ENCODE measurements around the gene ZNF473.

The ZNF473 gene

DNA sequence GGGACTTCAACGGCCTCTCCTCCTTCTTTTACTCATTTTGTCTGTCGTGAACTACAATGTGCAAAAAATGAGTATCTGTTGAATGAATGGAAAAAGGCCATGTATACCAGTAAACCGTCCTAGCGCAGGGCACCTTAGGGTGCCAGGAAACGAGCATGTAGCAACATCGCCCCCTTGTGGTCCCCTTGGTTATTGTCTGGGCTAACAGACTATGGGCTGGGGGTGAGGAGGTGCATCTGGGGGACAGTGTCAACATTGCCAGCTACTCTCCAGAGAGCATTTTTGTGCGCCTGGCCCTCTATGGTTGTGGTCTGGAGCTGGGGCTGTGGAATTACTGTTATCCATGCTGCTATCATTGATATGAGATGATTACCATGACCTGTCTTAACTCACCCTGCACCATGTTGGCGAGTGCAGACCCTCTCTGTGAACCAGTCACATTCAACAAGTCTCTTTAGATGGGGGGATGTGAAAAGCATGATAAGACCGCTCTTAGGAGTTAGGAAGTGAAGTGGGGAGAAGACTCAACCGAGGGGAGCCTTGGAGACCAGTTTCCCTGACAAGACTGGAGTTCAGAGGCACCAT is 42.1 kb upstream of the ZNF473 start:
- TF ChIP-seq, protein P1, sequence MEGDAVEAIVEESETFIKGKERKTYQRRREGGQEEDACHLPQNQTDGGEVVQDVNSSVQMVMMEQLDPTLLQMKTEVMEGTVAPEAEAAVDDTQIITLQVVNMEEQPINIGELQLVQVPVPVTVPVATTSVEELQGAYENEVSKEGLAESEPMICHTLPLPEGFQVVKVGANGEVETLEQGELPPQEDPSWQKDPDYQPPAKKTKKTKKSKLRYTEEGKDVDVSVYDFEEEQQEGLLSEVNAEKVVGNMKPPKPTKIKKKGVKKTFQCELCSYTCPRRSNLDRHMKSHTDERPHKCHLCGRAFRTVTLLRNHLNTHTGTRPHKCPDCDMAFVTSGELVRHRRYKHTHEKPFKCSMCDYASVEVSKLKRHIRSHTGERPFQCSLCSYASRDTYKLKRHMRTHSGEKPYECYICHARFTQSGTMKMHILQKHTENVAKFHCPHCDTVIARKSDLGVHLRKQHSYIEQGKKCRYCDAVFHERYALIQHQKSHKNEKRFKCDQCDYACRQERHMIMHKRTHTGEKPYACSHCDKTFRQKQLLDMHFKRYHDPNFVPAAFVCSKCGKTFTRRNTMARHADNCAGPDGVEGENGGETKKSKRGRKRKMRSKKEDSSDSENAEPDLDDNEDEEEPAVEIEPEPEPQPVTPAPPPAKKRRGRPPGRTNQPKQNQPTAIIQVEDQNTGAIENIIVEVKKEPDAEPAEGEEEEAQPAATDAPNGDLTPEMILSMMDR (IDR thresholded peaks at IDR 0.05; ENCODE audit: borderline replicate concordance, control extremely low read depth, extremely low read depth, insufficient read depth, missing control alignments), result peak; percentile 87
- in situ Hi-C loops (cut with MboI; ENCODE audit: low sequenced_read_pairs, unreplicated experiment), result no loop called here
- DNase-seq (ENCODE audit: low spot score), result peak; percentile 84

DNA sequence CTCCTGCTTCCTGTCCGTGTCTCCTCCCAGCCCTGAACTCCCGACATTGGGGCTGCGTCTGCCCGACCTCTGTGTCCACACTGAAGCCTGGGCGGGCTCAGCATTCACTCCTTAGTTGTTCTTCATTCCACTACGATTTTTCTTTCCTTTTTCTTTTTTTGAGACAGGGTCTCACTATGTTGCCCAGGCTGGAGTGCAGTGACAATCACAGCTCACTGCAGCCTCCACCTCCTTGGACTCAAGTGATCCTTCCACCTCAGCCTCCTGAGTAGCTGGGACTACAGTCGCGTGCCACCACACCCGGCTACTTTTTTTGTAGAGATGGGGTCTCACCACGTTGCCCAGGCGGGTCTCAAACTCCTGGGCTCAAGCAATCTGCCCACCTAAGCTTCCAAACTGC is 41.3 kb upstream of the ZNF473 start:
- DNase-seq (ENCODE audit: low spot score), result no peak
- TF ChIP-seq, protein P1 (IDR thresholded peaks at IDR 0.05; ENCODE audit: borderline replicate concordance, control extremely low read depth, extremely low read depth, insufficient read depth, missing control alignments), result no peak
- in situ Hi-C loops (cut with MboI; ENCODE audit: low sequenced_read_pairs, unreplicated experiment), result no loop called here

DNA sequence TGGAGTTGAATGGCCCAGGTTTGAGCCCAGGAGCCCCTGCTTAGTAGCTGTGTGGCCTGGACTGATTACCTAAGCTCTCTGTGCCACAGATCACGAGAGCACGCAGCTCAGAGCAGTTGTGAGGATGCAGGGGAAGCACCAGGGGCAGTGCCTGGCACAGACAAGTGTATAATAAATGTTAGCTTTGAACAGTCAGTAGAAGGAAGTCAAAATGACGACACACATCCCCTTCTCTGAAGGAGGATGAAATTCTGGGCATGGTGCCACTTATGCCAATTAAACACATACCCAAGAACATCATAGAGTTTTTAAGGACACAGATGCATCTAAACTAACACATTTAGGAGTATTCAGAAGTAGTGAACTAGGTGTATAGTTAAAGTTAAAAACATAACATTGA is 39.9 kb upstream of the ZNF473 start:
- in situ Hi-C loops (cut with MboI; ENCODE audit: low sequenced_read_pairs, unreplicated experiment), result no loop called here
- TF ChIP-seq, protein P1 (IDR thresholded peaks at IDR 0.05; ENCODE audit: borderline replicate concordance, control extremely low read depth, extremely low read depth, insufficient read depth, missing control alignments), result no peak
- DNase-seq (ENCODE audit: low spot score), result no peak

DNA sequence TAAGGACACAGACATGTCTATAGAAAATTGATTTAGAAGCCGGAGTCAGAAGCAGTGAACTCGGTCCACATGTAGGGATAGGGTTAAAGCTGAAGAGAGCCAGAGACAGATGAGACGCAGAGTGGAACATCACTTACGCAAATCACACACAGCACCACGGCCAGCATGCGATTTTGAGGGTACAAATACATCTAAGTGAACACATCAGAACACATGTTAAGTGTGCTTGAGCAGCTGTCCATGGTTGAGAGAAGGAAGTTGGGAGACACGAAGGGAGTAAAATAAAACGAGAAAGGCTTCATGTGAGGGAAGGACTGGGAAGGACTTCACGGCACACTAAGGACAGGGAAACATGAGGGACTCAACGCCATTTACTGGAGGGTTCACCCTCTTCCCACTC is 39.5 kb upstream of the ZNF473 start:
- TF ChIP-seq, protein P1 (IDR thresholded peaks at IDR 0.05; ENCODE audit: borderline replicate concordance, control extremely low read depth, extremely low read depth, insufficient read depth, missing control alignments), result no peak
- in situ Hi-C loops (cut with MboI; ENCODE audit: low sequenced_read_pairs, unreplicated experiment), result no loop called here

DNA sequence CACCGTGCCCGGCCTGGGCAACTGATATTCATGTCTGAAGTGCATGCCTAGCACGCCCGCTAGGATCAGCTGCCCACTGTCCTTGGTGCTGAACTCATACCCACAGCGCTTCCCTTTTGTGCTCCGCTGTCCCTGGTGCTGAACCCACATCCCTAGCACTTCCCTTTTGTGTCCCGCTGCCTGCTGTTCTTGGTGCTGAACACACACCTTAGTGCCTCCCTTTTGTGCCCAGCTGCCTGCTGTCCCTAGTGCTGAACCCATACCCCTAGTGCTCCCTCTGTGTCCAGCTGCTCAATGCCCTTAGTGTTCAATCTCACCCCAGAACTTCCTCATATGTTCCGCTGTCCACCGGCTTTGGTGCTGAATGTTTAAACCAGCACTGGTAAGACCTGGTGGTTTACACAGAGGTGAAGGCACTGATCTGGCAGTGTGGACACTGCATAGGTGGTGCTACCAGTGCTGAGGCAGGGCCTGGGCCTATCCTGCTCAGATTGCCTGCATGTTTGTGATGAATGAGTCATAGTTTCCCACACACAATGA is 38.6 kb upstream of the ZNF473 start:
- in situ Hi-C loops (cut with MboI; ENCODE audit: low sequenced_read_pairs, unreplicated experiment), result no loop called here
- TF ChIP-seq, protein P1 (IDR thresholded peaks at IDR 0.05; ENCODE audit: borderline replicate concordance, control extremely low read depth, extremely low read depth, insufficient read depth, missing control alignments), result no peak
- peak; percentile 83 for DNase-seq (ENCODE audit: low spot score)

More for the DNA sequence above, 39.5 kb upstream of the ZNF473 start:
- no peak for DNase-seq (ENCODE audit: low spot score)

DNA sequence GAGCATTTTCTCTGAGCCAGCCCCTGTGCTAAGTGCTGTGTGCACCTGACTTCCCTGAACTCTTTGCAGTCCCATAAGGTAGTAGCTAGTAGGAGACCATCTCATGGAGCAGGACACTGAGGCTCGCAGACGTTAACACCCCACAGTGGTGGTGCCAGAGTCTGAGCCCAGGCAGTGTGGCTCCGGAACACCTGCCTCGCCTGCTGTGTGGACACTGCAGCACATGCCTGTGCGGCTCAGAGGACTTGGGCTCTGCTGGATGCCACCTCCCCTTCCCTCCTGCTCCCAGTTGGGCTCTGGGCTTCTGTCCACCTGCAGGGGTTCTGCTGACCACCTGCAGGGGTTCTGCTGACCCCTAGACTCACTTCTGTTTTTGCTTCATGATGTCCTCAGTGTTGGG is 37.8 kb upstream of the ZNF473 start:
- TF ChIP-seq, protein P1 (IDR thresholded peaks at IDR 0.05; ENCODE audit: borderline replicate concordance, control extremely low read depth, extremely low read depth, insufficient read depth, missing control alignments), result no peak
- in situ Hi-C loops (cut with MboI; ENCODE audit: low sequenced_read_pairs, unreplicated experiment), result no loop called here
- no peak for DNase-seq (ENCODE audit: low spot score)

Data from GM13976 (cell line).